HepG2 (cell line): ENCODE measurements around the gene C1QTNF1. TPM values are rescaled to one million over a fixed set of nuclear protein-coding genes. Genes with fewer than 3 reads are reported as not detected.
A peak's percentile ranks its signal among the peaks of the same experiment; 100 is the strongest.

Experiments used
- ATF7-NPFF ChIP-seq: sonication (generic); formaldehyde crosslinking; IDR thresholded peaks from 2 replicates; pipeline ENCODE4 v1.8.1; 2023; ENCODE audit warnings: mild to moderate bottlenecking, low read depth, missing genetic modification reagents, moderate library complexity
- ELF1 ChIP-seq: sonication (generic); formaldehyde crosslinking; IDR thresholded peaks from 2 replicates; pipeline ENCODE4 v1.4.0; 2020; ENCODE audit warnings: missing genetic modification reagents
- ETV5 ChIP-seq: IDR thresholded peaks from 2 replicates; pipeline ENCODE4 v1.6.1; 2018; ENCODE audit warnings: missing biosample characterization, missing genetic modification reagents, inconsistent platforms, borderline replicate concordance
- FOSL2 ChIP-seq: sonication (generic); formaldehyde crosslinking; IDR thresholded peaks from 2 replicates; pipeline ENCODE4 v1.4.0; 2020; ENCODE audit warnings: missing genetic modification reagents
- HHEX ChIP-seq: IDR thresholded peaks from 2 replicates; pipeline ENCODE4 v1.6.1; 2016; ENCODE audit warnings: control low read depth
- HOXD1 ChIP-seq: sonication (generic); formaldehyde crosslinking; IDR thresholded peaks from 2 replicates; pipeline ENCODE4 v1.5.0; 2020; ENCODE audit warnings: missing genetic modification reagents
- MATR3 ChIP-seq: sonication (generic); formaldehyde crosslinking; IDR thresholded peaks from 2 replicates; pipeline ENCODE4 v1.4.0; 2020; ENCODE audit warnings: missing genetic modification reagents
- NFE2 ChIP-seq: sonication (generic); formaldehyde crosslinking; IDR thresholded peaks from 2 replicates; pipeline ENCODE4 v1.4.0; 2020; ENCODE audit warnings: missing genetic modification reagents
- PITX1 ChIP-seq: sonication (generic); formaldehyde crosslinking; IDR thresholded peaks from 2 replicates; pipeline ENCODE4 v1.5.1; 2020; ENCODE audit warnings: mild to moderate bottlenecking, missing genetic modification reagents
- POLR2G ChIP-seq: fragments of 200-400 bp; formaldehyde crosslinking; IDR thresholded peaks from 2 replicates; pipeline ENCODE4 v1.6.1; 2018; ENCODE audit warnings: mild to moderate bottlenecking, low read depth, low read length, moderate library complexity
- SAP130 ChIP-seq: IDR thresholded peaks from 2 replicates; pipeline ENCODE4 v1.6.1; 2016; ENCODE audit warnings: low read depth
- ZKSCAN1 ChIP-seq: fragments of 150-350 bp; IDR thresholded peaks from 2 replicates; pipeline ENCODE4 v1.6.1; 2014; ENCODE audit warnings: low read length
- ZNF124 ChIP-seq: sonication (generic); formaldehyde crosslinking; IDR thresholded peaks from 2 replicates; pipeline ENCODE4 v1.4.0; 2020; ENCODE audit warnings: missing genetic modification reagents
- ZNF337 ChIP-seq: sonication (generic); formaldehyde crosslinking; IDR thresholded peaks from 2 replicates; pipeline ENCODE4 v1.5.1; 2020; ENCODE audit warnings: missing genetic modification reagents, low read depth, mild to moderate bottlenecking, borderline replicate concordance
- ZNF772 ChIP-seq: sonication (generic); formaldehyde crosslinking; IDR thresholded peaks from 2 replicates; pipeline ENCODE4 v1.5.0; 2020; ENCODE audit warnings: mild to moderate bottlenecking, missing genetic modification reagents
- polyA plus RNA-seq, 8 experiments: library from polyadenylated mRNA; depleted of rRNA in 3 of 8; stranded (reverse) in 7 of 8; unstranded in 1 of 8; fragments of >200 nt; fragmentation: Illumina TruSeq in 4 of 8; extraction: Trizol in 4 of 8; gene quantifications; 2 replicates each; pipeline versions ENCODE4 v1.2.1 to v1.2.3, GENCODE V29; 2011 to 2016; ENCODE audit warnings: low read depth in 4 of 8, missing spikeins in 1 of 8, mixed read lengths in 1 of 8; ENCODE audit not compliant: insufficient read depth in 1 of 8
- total RNA-seq, 5 experiments: library from RNA; depleted of rRNA; stranded (reverse); fragments of >200 nt; fragmentation: Illumina TruSeq; extraction: Trizol; gene quantifications; 2 replicates each; pipeline ENCODE4 v1.2.3, GENCODE V29; 2016; ENCODE audit warnings: low read depth in 1 of 5
- TF ChIP-seq, protein P1 (sequence below): sonication (generic); formaldehyde crosslinking; IDR thresholded peaks from 2 replicates; pipeline ENCODE4 v1.4.0; 2020; ENCODE audit warnings: missing genetic modification reagents, borderline replicate concordance
- TF ChIP-seq, protein P2 (sequence below): IDR thresholded peaks from 2 replicates; pipeline ENCODE4 v1.6.1; 2016; ENCODE audit warnings: missing compliant biosample characterization, missing genetic modification reagents, borderline replicate concordance
- TF ChIP-seq, protein P3 (sequence below): sonication (generic); formaldehyde crosslinking; IDR thresholded peaks from 2 replicates; pipeline ENCODE4 v1.5.1; 2020; ENCODE audit warnings: mild to moderate bottlenecking, missing genetic modification reagents, moderate library complexity
- TF ChIP-seq, protein P4 (sequence below): sonication (generic); formaldehyde crosslinking; IDR thresholded peaks from 2 replicates; pipeline ENCODE4 v1.4.0; 2020; ENCODE audit warnings: mild to moderate bottlenecking, missing genetic modification reagents
- TF ChIP-seq, protein P5 (sequence below): sonication (generic); formaldehyde crosslinking; IDR thresholded peaks from 2 replicates; pipeline ENCODE4 v1.5.0; 2020; ENCODE audit warnings: mild to moderate bottlenecking, missing genetic modification reagents

C1QTNF1 gene
- total and polyA plus RNA-seq, 2 of the 13 experiments (the other 11 are each of a cell fraction or from before 2014, with no cell fraction given): 0.18 to 0.86 TPM

DNA sequence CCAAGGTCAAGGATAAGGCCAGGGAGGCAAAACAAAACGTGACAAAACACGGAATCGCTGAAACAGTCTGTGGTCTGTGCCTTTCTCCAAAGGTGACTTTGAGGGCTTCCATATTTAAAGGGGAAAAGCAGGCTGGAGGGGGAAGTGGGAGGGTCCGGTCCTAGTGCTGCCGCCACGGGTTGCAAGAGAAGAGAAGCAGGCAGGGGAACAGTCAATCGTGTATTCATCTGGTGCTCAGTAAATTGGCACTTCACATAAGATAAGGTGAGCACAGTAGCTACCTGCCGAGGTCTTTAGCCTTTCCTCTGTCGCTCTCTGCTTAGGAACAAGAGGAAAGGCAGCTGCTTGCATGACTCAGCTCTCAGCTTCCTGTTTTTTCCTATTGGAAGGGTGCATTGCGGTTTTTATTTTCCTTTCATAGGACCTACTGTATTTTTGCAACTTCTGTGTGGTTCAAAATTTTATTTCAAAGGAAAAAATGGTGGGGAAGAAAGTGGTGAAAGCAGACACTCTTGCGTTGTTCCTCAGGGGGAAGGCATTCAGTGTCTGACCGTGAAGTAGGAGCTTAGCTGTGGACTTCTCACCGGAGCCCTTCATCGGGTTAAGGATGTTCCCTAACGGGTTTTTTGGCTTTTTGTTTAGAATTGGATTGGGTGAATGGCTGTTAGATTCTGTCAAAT, 37.2 kb upstream of the C1QTNF1 start (continued):
- TF ChIP-seq, protein P1, sequence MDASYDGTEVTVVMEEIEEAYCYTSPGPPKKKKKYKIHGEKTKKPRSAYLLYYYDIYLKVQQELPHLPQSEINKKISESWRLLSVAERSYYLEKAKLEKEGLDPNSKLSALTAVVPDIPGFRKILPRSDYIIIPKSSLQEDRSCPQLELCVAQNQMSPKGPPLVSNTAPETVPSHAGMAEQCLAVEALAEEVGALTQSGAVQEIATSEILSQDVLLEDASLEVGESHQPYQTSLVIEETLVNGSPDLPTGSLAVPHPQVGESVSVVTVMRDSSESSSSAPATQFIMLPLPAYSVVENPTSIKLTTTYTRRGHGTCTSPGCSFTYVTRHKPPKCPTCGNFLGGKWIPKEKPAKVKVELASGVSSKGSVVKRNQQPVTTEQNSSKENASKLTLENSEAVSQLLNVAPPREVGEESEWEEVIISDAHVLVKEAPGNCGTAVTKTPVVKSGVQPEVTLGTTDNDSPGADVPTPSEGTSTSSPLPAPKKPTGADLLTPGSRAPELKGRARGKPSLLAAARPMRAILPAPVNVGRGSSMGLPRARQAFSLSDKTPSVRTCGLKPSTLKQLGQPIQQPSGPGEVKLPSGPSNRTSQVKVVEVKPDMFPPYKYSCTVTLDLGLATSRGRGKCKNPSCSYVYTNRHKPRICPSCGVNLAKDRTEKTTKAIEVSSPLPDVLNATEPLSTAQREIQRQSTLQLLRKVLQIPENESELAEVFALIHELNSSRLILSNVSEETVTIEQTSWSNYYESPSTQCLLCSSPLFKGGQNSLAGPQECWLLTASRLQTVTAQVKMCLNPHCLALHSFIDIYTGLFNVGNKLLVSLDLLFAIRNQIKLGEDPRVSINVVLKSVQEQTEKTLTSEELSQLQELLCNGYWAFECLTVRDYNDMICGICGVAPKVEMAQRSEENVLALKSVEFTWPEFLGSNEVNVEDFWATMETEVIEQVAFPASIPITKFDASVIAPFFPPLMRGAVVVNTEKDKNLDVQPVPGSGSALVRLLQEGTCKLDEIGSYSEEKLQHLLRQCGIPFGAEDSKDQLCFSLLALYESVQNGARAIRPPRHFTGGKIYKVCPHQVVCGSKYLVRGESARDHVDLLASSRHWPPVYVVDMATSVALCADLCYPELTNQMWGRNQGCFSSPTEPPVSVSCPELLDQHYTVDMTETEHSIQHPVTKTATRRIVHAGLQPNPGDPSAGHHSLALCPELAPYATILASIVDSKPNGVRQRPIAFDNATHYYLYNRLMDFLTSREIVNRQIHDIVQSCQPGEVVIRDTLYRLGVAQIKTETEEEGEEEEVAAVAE (CRISPR knock-in tag): no peak
- TF ChIP-seq ELF1 (CRISPR knock-in tag) (peak; percentile 33; the same call in 1 of the 2 replicates), ATF7-NPFF (no peak), POLR2G (peak; percentile 59; the same call in 1 of the 2 replicates), SAP130 (CRISPR knock-in tag) (peak; percentile 66; the same call in 1 of the 2 replicates), ETV5 (peak; percentile 38; the same call in 1 of the 2 replicates), FOSL2 (CRISPR knock-in tag) (peak; percentile 80), ZKSCAN1 (no peak), ZNF772 (CRISPR knock-in tag) (no peak), HOXD1 (no peak), HHEX (CRISPR knock-in tag) (no peak), NFE2 (CRISPR knock-in tag) (peak; percentile 74), ZNF124 (CRISPR knock-in tag) (0 out of 2 replicates have a peak, but pooled peaks have one; percentile 33), MATR3 (CRISPR knock-in tag) (no peak), PITX1 (CRISPR knock-in tag) (no peak), ZNF337 (0 out of 2 replicates have a peak, but pooled peaks have one; percentile 61)
- TF ChIP-seq, protein P2, sequence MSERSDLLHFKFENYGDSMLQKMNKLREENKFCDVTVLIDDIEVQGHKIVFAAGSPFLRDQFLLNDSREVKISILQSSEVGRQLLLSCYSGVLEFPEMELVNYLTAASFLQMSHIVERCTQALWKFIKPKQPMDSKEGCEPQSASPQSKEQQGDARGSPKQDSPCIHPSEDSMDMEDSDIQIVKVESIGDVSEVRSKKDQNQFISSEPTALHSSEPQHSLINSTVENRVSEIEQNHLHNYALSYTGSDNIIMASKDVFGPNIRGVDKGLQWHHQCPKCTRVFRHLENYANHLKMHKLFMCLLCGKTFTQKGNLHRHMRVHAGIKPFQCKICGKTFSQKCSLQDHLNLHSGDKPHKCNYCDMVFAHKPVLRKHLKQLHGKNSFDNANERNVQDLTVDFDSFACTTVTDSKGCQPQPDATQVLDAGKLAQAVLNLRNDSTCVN (CRISPR knock-in tag): 0 out of 2 replicates have a peak, but pooled peaks have one; percentile 25
- TF ChIP-seq, protein P3, sequence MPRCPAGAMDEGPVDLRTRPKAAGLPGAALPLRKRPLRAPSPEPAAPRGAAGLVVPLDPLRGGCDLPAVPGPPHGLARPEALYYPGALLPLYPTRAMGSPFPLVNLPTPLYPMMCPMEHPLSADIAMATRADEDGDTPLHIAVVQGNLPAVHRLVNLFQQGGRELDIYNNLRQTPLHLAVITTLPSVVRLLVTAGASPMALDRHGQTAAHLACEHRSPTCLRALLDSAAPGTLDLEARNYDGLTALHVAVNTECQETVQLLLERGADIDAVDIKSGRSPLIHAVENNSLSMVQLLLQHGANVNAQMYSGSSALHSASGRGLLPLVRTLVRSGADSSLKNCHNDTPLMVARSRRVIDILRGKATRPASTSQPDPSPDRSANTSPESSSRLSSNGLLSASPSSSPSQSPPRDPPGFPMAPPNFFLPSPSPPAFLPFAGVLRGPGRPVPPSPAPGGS (CRISPR knock-in tag): 0 out of 2 replicates have a peak, but pooled peaks have one; percentile 39
- TF ChIP-seq, protein P4, sequence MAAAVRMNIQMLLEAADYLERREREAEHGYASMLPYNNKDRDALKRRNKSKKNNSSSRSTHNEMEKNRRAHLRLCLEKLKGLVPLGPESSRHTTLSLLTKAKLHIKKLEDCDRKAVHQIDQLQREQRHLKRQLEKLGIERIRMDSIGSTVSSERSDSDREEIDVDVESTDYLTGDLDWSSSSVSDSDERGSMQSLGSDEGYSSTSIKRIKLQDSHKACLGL (CRISPR knock-in tag): no peak
- TF ChIP-seq, protein P5, sequence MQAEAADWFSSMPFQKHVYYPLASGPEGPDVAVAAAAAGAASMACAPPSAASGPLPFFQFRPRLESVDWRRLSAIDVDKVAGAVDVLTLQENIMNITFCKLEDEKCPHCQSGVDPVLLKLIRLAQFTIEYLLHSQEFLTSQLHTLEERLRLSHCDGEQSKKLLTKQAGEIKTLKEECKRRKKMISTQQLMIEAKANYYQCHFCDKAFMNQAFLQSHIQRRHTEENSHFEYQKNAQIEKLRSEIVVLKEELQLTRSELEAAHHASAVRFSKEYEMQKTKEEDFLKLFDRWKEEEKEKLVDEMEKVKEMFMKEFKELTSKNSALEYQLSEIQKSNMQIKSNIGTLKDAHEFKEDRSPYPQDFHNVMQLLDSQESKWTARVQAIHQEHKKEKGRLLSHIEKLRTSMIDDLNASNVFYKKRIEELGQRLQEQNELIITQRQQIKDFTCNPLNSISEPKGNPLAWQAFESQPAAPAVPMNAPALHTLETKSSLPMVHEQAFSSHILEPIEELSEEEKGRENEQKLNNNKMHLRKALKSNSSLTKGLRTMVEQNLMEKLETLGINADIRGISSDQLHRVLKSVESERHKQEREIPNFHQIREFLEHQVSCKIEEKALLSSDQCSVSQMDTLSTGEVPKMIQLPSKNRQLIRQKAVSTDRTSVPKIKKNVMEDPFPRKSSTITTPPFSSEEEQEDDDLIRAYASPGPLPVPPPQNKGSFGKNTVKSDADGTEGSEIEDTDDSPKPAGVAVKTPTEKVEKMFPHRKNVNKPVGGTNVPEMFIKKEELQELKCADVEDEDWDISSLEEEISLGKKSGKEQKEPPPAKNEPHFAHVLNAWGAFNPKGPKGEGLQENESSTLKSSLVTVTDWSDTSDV (CRISPR knock-in tag): no peak
